HG03139 (cell line): ENCODE data around the gene DDR1.
"Not testable (repeated sequence)": the region's sequence is repeated elsewhere in the genome, so short reads cannot be mapped to it uniquely, and the experiment has no call there.

Experiments
- ATAC-seq: cut with Tn5 transposase; IDR thresholded peaks from one replicate; pipeline ENCODE4 v1.9.1; 2021; ENCODE audit not compliant: unreplicated experiment

DDR1 gene

DNA sequence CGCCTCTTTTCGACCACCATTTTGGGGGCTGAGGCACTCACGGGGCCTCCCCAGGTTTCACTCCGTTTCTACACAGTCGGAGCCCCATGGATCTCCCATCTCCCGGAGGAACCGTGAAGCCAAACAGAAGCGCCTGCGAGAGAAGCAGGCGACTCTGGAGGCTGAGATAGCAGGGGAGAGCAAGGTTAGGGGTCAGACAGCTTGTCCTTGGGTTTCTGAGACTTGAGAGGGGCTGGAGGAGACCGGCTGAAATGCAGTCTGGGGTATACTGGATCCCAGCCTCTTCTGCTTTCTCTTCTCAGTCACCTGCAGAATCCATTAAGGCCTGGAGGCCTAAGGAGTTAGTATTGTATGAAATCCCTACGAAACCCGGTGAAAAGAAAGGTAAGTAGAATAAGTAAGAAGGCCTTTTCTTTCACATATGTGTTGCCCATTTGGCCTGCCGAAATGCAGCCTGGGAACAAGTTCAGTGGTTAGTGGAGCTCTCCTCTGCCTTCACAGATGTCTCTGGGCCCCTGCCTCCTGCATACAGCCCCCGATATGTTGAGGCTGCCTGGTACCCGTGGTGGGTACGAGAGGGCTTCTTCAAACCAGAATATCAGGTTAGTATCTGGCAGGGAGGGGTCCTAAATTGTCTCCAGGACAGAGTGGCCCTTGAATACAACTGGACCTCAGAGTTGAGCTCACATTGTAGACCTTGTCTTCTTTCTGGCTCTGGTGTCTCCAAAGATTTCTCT is 30.7 kb downstream of the DDR1 start:
- ATAC-seq: no peak

GRCh38 chr6:30915591-30915946 is 31.2 kb downstream of the DDR1 start:
- no peak for ATAC-seq

GRCh38 chr6:30917041-30917440 is 32.7 kb downstream of the DDR1 start:
- ATAC-seq: no peak

- ATAC-seq: no peak
Observed at GRCh38 chr6:30917487-30917886, 33.2 kb downstream of the DDR1 start.

DNA sequence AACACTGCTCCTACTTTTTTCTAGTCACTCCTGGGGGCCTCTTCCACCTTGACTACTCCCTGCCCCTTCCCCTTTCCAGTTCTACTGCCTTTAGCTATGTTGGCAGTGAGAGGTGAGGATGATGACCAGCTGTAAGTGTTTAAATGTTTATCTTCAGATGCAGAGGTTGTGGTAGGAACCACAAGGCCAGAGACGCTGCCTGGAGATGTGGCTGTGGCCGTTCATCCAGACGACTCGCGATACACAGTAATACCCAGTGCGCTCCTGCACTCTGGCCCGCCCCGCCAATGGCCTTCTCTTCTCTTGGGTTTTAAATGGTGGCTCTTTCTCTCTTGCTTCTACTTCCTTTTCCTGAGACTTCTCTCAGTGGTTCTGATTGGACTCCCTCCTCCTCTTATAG is 34.4 kb downstream of the DDR1 start:
- ATAC-seq: no peak

DNA sequence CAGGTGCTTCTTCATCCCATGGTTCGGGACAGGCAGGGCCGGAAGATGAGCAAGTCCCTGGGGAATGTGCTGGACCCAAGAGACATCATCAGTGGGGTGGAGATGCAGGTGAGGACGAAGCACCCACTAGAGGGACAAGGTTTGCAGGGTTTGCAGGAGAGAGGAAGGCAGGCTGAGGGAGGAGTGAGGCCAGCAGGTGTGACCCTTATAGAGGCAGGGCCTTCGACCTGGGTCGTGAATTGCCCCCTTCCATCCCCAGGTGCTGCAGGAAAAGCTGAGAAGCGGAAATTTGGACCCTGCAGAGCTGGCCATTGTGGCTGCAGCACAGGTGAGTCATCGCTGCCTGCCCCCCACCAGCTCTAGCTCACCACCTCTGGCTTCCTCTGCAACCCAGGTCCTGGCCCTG is 38.1 kb downstream of the DDR1 start:
- ATAC-seq: no peak

GRCh38 chr6:30924040-30924627 is 39.8 kb downstream of the DDR1 start:
- not testable (repeated sequence) for ATAC-seq

DNA sequence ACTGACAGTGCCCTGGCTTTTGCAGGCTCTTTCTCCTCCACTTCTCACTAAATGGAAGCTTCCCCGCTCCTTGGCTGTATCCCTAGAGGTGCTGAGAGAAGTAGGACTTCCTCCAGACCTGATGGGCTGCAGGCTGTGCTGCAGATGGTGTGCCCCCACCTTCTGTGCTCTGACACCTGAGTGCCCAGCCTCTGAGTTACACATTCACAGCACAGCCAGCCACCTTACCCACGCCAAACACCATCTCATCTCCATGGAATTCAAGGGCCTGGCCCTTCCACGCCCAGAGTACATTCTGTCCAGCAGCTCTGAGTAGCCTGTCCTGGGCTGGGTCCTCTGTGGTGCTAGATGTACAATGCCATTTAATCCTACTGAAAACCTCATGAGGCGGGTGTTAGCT is 42.3 kb downstream of the DDR1 start:
- no peak for ATAC-seq

GRCh38 chr6:30927080-30927479 is 42.8 kb downstream of the DDR1 start:
- ATAC-seq: not testable (repeated sequence)

DNA sequence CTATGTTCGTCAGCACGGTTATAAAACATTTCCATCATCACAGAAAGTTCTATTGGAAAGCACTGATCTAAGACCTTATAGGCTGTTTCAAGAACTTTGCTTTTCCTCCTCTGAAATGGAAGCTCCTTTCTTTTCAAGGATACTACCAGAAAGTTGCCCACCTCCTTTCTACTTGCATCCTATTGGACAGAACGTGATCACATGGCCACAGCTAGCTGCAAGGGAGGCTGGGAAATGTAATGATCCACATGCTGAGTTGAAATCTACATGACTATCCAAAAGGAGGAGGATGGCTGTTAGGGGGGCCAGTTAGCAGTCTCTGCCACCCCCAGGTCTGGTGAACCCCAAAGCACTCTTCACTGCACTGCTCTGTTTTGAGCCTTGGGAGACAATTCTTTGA is 44.4 kb downstream of the DDR1 start:
- ATAC-seq: no peak

DNA sequence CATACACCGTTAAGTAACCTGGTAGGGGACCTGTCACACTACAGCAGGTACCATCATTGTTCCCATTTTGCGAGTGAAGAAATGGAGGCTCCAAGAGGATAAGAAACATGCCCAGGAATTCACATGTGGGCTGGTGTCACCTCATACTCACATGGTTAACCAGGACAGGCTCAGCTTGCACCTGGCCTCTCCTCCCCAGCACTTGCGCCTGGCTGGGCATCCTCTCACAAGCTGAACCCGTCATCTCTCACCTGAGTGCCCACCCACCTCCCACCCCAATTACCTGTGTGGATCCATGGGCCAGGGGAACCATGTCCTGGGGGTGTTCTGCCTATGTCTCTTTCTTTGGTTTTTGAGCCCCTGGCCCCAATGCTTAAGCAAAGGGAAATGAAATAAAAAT is 46.2 kb downstream of the DDR1 start:
- ATAC-seq: no peak

- no peak for ATAC-seq
Observed at GRCh38 chr6:30931272-30931671, 47.0 kb downstream of the DDR1 start.

DNA sequence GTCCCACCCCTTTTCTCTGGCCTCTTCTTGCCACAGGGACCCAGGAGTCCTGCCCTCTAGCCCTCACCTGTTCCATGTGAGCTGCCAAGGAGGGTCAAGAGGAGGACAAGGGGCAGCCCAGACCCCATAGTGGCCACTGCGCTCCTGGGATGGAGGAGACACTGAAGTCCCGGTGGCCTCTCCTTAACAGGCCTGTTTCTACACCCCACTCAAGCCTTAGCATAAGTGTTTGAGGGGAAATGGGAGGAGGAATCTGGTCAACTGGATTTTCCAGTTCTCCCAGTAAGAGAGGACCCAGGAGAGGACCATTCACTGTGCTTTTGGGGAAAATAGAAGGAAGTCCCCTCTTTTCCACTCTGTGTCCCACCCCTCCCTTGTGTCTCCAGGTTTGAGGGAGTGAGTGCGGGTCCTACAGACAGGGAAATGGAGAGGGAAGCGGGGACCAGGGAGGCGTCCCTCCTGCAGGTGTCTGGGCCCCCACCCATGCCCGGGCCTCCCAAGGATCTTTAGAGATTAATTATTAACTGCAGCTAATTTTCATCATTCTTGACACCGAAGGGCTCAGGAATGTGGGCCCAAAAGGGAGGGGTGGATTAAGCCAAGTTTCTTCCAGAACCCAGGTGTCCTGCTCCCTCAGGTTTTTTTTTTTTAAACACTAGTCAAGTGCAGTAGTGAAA is 47.8 kb downstream of the DDR1 start, which contains the start of gene SFTA2:
Gene SFTA2 (minus strand): TSS at position 202 of the 677 bp plus-strand sequence. CDS start 74 bp downstream, at position 128.
- ATAC-seq: no peak

- no peak for ATAC-seq
Observed at GRCh38 chr6:30932665-30933365, 48.5 kb downstream of the DDR1 start.

DNA sequence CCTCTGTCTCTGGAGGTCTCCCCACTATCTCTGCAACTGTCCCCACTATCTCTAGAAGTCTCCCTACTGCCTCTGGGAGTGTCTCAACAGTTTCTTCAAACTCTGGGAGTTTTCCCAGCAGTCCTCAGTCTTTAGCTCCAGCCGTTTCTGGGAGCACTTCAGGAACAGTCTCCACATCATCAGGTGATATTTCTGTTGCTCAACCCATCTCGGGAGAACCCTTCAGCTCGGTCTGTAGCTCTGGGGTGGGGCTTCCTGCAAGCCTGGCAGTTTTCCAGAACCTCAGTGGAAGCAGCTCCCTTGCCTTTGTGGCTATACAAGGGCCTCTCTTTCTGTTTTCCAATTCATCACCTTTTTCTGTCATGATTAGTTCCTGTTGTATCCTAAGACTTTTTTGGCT is 50.7 kb downstream of the DDR1 start:
- no peak for ATAC-seq

DNA sequence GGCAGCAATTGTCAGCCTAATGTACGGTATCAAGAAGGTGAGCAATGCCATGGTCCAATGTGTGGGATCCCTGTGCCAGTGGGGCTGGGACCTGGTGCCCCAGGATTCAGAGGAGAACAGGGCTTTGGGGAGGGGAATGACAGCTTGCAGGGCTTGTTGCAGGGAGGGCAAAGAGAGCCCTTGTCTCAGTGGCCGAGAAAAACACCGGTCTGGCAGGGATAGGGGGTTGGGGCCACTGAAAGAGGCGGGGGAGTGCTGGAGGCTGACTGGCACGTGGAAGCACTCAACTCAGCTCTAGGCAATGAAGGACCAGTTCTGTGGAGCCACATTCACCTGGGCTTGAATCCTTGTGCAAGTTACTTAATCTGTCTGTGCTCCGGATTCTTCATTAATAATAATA is 52.9 kb downstream of the DDR1 start:
- ATAC-seq: no peak

- ATAC-seq: no peak
Observed at GRCh38 chr6:30938730-30939129, 54.4 kb downstream of the DDR1 start.

- ATAC-seq: no peak
Observed at GRCh38 chr6:30939473-30939872, 55.2 kb downstream of the DDR1 start.

- ATAC-seq: no peak
Observed at GRCh38 chr6:30940361-30940986, 56.2 kb downstream of the DDR1 start, which contains the start of gene MUCL3. Gene MUCL3 (plus strand): TSS chr6:30940973. CDS start chr6:30941000, 27 bp downstream.

DNA sequence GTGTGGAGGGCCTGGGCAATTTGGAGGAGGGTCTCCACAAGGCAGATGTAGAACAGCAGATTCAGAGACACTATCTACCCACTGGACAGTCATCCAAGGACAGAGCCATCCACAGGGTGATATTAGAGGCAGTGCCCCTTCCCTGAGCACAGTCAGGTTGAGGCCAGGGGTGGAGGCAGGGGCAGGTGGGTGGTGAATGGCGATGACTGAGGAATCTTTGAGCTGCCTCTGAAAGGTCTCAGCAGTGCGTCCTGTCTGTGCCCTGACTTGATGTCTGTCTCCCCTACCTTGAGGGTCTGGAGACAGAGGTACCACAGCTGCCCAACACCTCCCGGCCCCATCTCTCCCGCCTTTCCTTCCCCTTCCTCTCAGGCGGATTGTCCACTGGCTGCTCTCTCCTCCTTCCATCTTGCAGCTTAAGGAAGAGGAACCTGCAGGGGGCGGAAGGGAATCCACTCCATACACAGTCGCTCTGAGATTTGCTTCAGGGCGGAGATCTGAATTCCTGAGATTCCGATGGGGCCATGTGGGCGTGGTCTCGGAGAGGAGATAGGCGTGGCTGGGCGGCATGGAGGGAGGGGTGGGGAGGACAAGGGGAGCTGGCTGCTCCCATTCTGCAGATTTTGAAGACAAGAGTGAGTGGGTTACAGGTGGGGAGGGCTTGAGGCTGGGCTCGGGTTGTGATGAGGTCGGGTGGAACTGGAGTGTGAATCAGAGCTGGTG is 58.2 kb downstream of the DDR1 start:
- ATAC-seq: no peak
